Stimulated activated CD8-positive, alpha-beta memory T cell treated with anti-CD3 and anti-CD28 coated beads, Interleukin-15, amount 100 ng/mL, for 4 hours (primary cell): ENCODE data around the gene RNF150.
"Not testable (repeated sequence)": the region's sequence is repeated elsewhere in the genome, so short reads cannot be mapped to it uniquely, and the experiment has no call there.

Source experiments
- DNase-seq, 2 donors: peaks; one replicate each; pipeline ENCODE4 v3.0.0-alpha.2; 2020; ENCODE audit warnings: low read depth in 2 of 2

Gene RNF150

GRCh38 chr4:140820520-140820919, 312.7 kb downstream of the RNF150 start:
- DNase-seq: not testable (repeated sequence)

GRCh38 chr4:140819610-140820009, 313.7 kb downstream of the RNF150 start:
- DNase-seq: no peak

- no peak for DNase-seq
These were observed 314.8 kb downstream of the RNF150 start for GRCh38 chr4:140818433-140818832.

GRCh38 chr4:140816806-140817510, 316.3 kb downstream of the RNF150 start:
- DNase-seq: no peak

GRCh38 chr4:140813804-140814203, 319.5 kb downstream of the RNF150 start:
- no peak for DNase-seq

GRCh38 chr4:140812916-140813315, 320.4 kb downstream of the RNF150 start:
- no peak for DNase-seq

GRCh38 chr4:140811429-140811828, 321.8 kb downstream of the RNF150 start:
- DNase-seq: no peak

- not testable (repeated sequence) for DNase-seq
These were observed 322.6 kb downstream of the RNF150 start for GRCh38 chr4:140810591-140811169.
